ENCODE results near the gene KIF18A.
"Not testable (repeated sequence)": the region's sequence is repeated elsewhere in the genome, so short reads cannot be mapped to it uniquely, and the experiment has no call there.

The KIF18A gene

DNA sequence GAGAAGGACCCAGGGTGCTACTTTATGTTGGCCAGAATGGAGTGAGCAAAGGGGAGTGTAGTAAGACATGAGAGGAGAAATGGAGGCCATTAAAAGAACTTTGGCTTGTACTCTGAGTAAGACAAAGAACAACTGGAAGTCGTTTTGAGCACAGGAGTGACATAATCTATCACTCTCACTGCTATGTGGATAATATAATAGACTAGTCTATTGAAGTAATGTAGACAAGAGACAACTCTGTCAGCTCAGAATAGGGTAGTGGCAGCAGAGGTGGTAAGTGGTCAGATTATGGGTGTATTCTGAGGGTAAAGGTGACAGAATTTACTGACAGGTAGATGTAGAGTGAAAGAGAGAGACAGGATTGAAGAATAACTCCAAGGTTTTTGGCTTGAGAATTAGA lies 8.2 kb downstream of the KIF18A start:
- TF ChIP-seq, protein P1, sequence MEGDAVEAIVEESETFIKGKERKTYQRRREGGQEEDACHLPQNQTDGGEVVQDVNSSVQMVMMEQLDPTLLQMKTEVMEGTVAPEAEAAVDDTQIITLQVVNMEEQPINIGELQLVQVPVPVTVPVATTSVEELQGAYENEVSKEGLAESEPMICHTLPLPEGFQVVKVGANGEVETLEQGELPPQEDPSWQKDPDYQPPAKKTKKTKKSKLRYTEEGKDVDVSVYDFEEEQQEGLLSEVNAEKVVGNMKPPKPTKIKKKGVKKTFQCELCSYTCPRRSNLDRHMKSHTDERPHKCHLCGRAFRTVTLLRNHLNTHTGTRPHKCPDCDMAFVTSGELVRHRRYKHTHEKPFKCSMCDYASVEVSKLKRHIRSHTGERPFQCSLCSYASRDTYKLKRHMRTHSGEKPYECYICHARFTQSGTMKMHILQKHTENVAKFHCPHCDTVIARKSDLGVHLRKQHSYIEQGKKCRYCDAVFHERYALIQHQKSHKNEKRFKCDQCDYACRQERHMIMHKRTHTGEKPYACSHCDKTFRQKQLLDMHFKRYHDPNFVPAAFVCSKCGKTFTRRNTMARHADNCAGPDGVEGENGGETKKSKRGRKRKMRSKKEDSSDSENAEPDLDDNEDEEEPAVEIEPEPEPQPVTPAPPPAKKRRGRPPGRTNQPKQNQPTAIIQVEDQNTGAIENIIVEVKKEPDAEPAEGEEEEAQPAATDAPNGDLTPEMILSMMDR (IDR thresholded peaks at IDR 0.05; ENCODE audit: borderline replicate concordance, insufficient read depth, low read depth, low read length), result no peak
- no peak overlapping the region for H3K4me3 ChIP-seq (ENCODE audit: low read depth, low read length)

DNA sequence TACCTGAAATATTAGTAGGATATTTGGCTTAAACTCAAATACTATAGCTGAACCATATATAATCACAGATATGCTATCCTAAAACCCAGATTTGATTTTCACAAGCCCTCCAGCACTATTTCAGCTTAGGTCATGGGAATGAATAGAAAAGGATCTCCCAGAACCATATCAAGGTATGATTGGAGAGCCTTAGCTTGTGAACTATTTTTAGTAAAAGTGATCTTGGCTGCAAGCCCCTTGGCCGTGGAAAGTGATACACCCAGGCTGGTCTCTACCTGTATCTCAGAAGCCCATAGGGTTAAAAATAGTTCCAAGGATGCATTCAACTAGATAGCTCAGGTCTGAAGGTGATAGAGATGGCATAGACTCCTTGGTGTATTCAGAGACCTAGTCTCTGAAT lies 9.7 kb downstream of the KIF18A start:
- TF ChIP-seq, protein P1 (IDR thresholded peaks at IDR 0.05; ENCODE audit: borderline replicate concordance, insufficient read depth, low read depth, low read length), result no peak
- H3K4me3 ChIP-seq (ENCODE audit: low read depth, low read length), result no peak overlapping the region

DNA sequence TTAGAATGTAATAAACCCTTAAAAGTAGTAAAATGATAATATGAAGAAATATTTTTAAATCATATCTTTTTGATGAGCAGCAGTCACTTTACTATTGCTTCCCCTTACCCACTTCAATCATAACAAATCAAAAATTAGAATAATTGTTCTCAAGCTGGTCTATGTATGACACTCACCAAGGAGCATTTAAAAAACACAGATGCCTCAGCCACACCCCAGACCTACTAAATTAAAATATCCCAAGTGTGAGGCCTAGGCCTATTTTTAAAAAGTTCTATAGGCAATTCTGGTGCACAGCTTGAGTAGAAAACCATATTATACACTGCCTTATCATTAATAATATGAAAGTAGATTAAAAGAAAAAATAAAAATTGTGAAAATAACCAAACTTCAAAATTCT lies 15.2 kb downstream of the KIF18A start:
- TF ChIP-seq, protein P1 (IDR thresholded peaks at IDR 0.05; ENCODE audit: borderline replicate concordance, insufficient read depth, low read depth, low read length), result no peak
- H3K4me3 ChIP-seq (ENCODE audit: low read depth, low read length), result no peak overlapping the region

DNA sequence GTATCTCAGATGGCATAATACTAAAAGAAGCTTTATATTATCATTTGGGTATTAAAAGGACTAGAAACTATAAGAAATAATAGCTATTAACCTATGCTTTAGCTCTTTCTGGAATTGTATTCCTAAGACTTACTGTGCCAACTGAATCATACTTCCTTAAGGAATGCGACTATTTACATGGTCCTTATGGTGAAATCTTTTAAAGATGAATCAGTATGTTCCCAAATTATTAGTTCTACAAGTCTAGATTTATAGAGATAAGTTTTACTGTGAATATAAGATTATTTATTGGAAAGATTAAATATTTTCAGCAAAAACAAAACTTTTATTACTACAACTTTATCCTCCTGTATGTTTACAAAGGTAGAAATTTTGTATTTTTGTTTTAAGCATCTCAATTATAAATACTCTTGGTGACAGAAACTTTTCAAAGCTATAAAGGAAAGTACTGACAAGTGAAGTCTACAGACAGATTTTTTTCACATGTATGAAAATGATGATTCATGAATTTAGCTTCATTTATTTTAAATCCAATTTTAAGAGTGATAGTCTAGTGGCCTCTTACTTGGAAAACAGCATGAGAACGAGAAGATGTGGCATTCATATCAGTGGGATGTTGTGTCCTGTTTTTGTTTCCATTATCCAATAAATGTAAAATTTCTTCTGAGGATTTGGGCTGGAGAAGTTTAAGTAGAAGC lies 17.8 kb downstream of the KIF18A start:
- TF ChIP-seq, protein P1 (IDR thresholded peaks at IDR 0.05; ENCODE audit: borderline replicate concordance, insufficient read depth, low read depth, low read length), result no peak

DNA sequence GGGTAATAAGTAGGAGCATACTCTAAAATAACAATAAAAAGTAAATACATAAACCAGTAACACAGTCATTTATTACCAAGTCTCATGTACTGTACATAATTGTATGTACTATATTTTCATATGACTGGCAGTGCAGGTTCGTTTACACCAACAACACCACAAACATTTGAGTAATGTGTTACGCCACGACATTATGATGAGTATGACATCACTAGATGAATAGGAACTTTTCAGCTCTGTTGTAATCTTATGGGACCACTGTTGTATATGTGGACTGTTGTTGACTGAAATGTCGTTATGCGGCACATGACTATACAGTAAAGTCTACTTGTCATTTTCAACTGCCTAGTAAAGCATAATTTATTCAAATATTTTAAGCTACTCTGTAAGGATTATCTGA lies 18.6 kb downstream of the KIF18A start:
- no peak overlapping the region for H3K4me3 ChIP-seq (ENCODE audit: low read depth, low read length)
- TF ChIP-seq, protein P1 (IDR thresholded peaks at IDR 0.05; ENCODE audit: borderline replicate concordance, insufficient read depth, low read depth, low read length), result no peak

More for the DNA sequence above, 17.8 kb downstream of the KIF18A start:
- H3K4me3 ChIP-seq (ENCODE audit: low read depth, low read length), result no peak overlapping the region

DNA sequence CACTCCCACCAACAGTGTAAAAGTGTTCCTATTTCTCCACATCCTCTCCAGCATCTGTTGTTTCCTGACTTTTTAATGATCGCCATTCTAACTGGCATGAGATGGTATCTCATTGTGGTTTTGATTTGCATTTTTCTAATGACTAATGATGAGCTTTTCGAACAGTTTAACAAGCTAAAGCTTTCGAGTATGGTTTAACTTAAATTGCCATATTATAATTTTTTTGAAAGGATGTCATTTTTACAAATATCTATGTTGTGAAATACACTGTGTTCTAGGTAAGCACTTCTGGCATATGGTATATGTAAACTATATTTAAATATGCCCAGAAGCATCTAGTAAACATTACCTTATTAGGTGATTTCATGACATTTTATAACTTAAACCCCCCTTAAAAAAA lies 20.3 kb downstream of the KIF18A start:
- not testable (repeated sequence) for H3K4me3 ChIP-seq (ENCODE audit: low read depth, low read length)

DNA sequence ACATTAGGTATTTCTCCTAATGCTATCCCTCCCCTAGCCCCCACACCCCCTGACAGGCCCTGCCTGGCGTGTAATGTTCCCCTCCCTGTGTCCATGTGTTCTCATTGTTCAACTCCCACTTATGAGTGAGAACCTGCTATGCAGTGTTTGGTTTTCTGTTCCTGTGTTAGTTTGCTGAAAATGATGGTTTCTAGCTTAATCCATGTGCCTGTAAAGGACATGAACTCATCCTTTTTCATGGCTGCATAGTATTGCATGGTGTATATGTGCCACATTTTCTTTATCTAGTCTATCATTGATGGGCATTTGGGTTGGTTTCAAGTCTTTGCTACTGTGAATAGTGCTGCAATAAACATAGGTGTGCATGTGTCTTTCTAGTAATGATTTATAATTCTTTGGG lies 20.8 kb downstream of the KIF18A start:
- not testable (repeated sequence) for H3K4me3 ChIP-seq (ENCODE audit: low read depth, low read length)

DNA sequence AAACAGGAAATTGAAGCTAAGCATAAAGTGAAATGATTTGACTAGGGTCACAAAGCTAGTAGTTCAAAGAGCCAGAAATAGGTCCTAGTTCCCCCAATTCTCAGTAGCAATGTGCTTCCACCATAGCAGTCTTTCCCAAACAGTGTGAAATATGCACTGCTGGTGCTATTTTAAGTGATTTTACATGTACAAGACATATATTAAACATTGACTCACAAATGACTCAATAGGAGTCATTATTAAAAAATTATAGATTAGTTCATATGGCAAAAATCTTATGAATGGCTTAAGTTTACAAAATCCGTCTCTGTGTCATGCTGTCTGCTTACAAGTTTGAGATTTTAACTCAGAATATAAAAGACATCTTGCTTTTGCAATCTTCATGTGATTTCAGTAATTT lies 21.4 kb downstream of the KIF18A start:
- no peak overlapping the region for H3K4me3 ChIP-seq (ENCODE audit: low read depth, low read length)
- TF ChIP-seq, protein P1 (IDR thresholded peaks at IDR 0.05; ENCODE audit: borderline replicate concordance, insufficient read depth, low read depth, low read length), result no peak
